GM12878 (cell line): ENCODE measurements around the gene VCL. TPM values are rescaled to one million over a fixed set of nuclear protein-coding genes. Genes with fewer than 3 reads are reported as not detected.

Experiments
- ATAC-seq: fragments of 200-7000 bp; cut with Tn5 transposase; 3 replicates; pipeline ENCODE4 v1.9.1; 2020; ENCODE audit warnings: mild to moderate bottlenecking, moderate library complexity
- BruUV-seq: library from RNA; stranded (reverse); fragments of 400-500 nt; replicated peaks from 2 replicates; lab custom pipeline; 2021; lab: Mats Ljungman, UMichigan
- CTCF ChIA-PET: fragments of 300-600 bp; sonication (Branson Sonifier 250); formaldehyde crosslinking; extraction: SDS; loops from one replicate; lab custom pipeline; 2021; ENCODE audit warnings: inconsistent platforms; lab: Yijun Ruan, JAX
- POLR2A ChIA-PET: fragments of 350-600 bp; formaldehyde crosslinking; extraction: SDS; loops from one replicate; lab custom pipeline; 2021; ENCODE audit warnings: inconsistent platforms; lab: Charles Lee
- RAD21 ChIA-PET: fragments of 300-600 bp; sonication (Branson Sonifier 250); formaldehyde crosslinking; loops from one replicate; lab custom pipeline; 2023; ENCODE audit warnings: antibody characterized with exemption; ENCODE audit not compliant: unreplicated experiment; lab: Charles Lee
- SMC1A ChIA-PET: fragments of 300-600 bp; sonication (Branson Sonifier 250); formaldehyde crosslinking; loops from one replicate; lab custom pipeline; 2023; ENCODE audit not compliant: unreplicated experiment, uncharacterized antibody; lab: Charles Lee
- DNase-seq: peaks from one replicate; pipeline ENCODE4 v3.0.0-alpha.2; 2011; ENCODE audit warnings: low read depth, low spot score
- FAIRE-seq: peaks from 3 replicates; lab custom pipeline; 2011; peaks lifted over from hg19 to GRCh38; lab: Jason Lieb, UNC
- H2AFZ ChIP-seq: 2 replicates; pipeline ENCODE4 v1.6.0; 2011; ENCODE audit warnings: low read depth, low read length, control low read depth; ENCODE audit not compliant: control insufficient read depth
- H3K27ac ChIP-seq: 2 replicates; pipeline ENCODE4 v1.5.1; 2011; ENCODE audit warnings: control low read depth; ENCODE audit not compliant: control insufficient read depth, insufficient read depth
- H3K27me3 ChIP-seq, 2 experiments: replicated peaks in 1 of 2; 2 replicates each; pipeline versions ENCODE4 v1.6.0 to v1.6.1; 2011; ENCODE audit warnings: low read length in 1 of 2; ENCODE audit not compliant: control insufficient read depth in 2 of 2, insufficient read depth in 2 of 2
- H3K36me3 ChIP-seq, 2 experiments: 2 replicates each; pipeline ENCODE4 v1.5.1; 2011; ENCODE audit warnings: low read length in 1 of 2; ENCODE audit not compliant: control insufficient read depth in 2 of 2, insufficient read depth in 2 of 2
- H3K4me1 ChIP-seq: 2 replicates; pipeline ENCODE4 v1.6.1; 2011; ENCODE audit warnings: mild to moderate bottlenecking, low read length, moderate library complexity, mixed read lengths; ENCODE audit not compliant: control insufficient read depth, insufficient read depth
- H3K4me2 ChIP-seq: 2 replicates; pipeline ENCODE4 v1.6.0; 2011; ENCODE audit warnings: control low read depth; ENCODE audit not compliant: control insufficient read depth, insufficient read depth
- H3K4me3 ChIP-seq: fragments of 200-600 bp; sonication (generic); 2 replicates; pipeline ENCODE4 v1.5.1; 2016
- H3K79me2 ChIP-seq: 2 replicates; pipeline ENCODE4 v1.6.0; 2011; ENCODE audit warnings: low read length; ENCODE audit not compliant: control insufficient read depth, insufficient read depth
- H3K9ac ChIP-seq: 2 replicates; pipeline ENCODE4 v1.8.0; 2011; ENCODE audit warnings: low read length, control low read depth, mixed read lengths; ENCODE audit not compliant: control insufficient read depth, insufficient read depth
- H3K9me3 ChIP-seq: replicated peaks from 3 replicates; pipeline ENCODE4 v1.5.1; 2011; ENCODE audit warnings: mild to moderate bottlenecking, low read length; ENCODE audit not compliant: control insufficient read depth, insufficient read depth
- H4K20me1 ChIP-seq: 2 replicates; pipeline ENCODE4 v1.6.0; 2011; ENCODE audit not compliant: control insufficient read depth, insufficient read depth
- CEBPB ChIP-seq, 2 experiments: fragments of 150-350 bp in 1 of 2; IDR thresholded peaks; 2 replicates each; pipeline ENCODE4 v1.6.1; 2012 to 2014; ENCODE audit warnings: low read depth in 2 of 2, low read length in 2 of 2, borderline replicate concordance in 1 of 2, inconsistent platforms in 1 of 2
- ESRRA ChIP-seq: IDR thresholded peaks from 2 replicates; pipeline ENCODE4 v1.6.1; 2012; ENCODE audit warnings: mild to moderate bottlenecking, low read length, improper control_type of control experiment
- HDGF ChIP-seq: fragments of 450-650 bp; IDR thresholded peaks from 2 replicates; pipeline ENCODE4 v1.6.1; 2016; ENCODE audit warnings: antibody characterized with exemption
- KDM1A ChIP-seq: fragments of 200-600 bp; sonication (generic); IDR thresholded peaks from 2 replicates; pipeline ENCODE4 v1.6.1; 2016; ENCODE audit warnings: borderline replicate concordance
- MYC ChIP-seq: IDR thresholded peaks from 2 replicates; pipeline ENCODE4 v1.6.1; 2011; ENCODE audit warnings: mild to moderate bottlenecking, low read length, moderate library complexity, inconsistent platforms; ENCODE audit not compliant: insufficient read depth, insufficient replicate concordance, insufficient read length, severe bottlenecking
- SPI1 ChIP-seq: IDR thresholded peaks from 2 replicates; pipeline ENCODE4 v1.6.1; 2011; ENCODE audit warnings: low read depth, mild to moderate bottlenecking, low read length, moderate library complexity, borderline replicate concordance; ENCODE audit not compliant: insufficient read depth
- SRF ChIP-seq, 2 experiments: IDR thresholded peaks; 2 replicates each; pipeline ENCODE4 v1.6.1; 2011; ENCODE audit warnings: low read depth in 2 of 2, low read length in 2 of 2, mild to moderate bottlenecking in 1 of 2, moderate library complexity in 1 of 2
- ZBTB4 ChIP-seq: fragments of 450-650 bp; formaldehyde crosslinking; IDR thresholded peaks from 2 replicates; pipeline ENCODE4 v1.4.0; 2022; ENCODE audit warnings: mild to moderate bottlenecking, moderate library complexity
- WGBS: methylation state at CpG from one replicate; pipeline ENCODE4 v1.1.6; 2016; ENCODE audit warnings: low lambda C conversion rate; ENCODE audit not compliant: insufficient replicate concordance, insufficient coverage; ENCODE audit errors: missing lambda C conversion rate; 5-methylcytosine and 5-hydroxymethylcytosine counted together
- in situ Hi-C: fragments of 300-500 bp; cut with MboI; formaldehyde crosslinking; loops from 9 replicates; pipeline ENCODE4 v1.14.3; 2018; ENCODE audit warnings: mixed read lengths
- intact Hi-C: fragments of 100-400 bp; cut with micrococcal nuclease; formaldehyde crosslinking; loops from one replicate; pipeline ENCODE4 v1.14.2; 2022; ENCODE audit not compliant: unreplicated experiment
- polyA plus RNA-seq, 11 experiments: library from polyadenylated mRNA; depleted of rRNA in 4 of 11; unstranded in 6 of 11; stranded (reverse) in 5 of 11; fragments of >200 nt; fragmentation: Nextera tagmentation in 4 of 11; fragmentation: Illumina TruSeq in 1 of 11; extraction: Ambion mirVana in 4 of 11; extraction: Trizol in 1 of 11; gene quantifications; 1 replicate in 1 of 11; 2 replicates in 10 of 11; pipeline versions ENCODE4 v1.2.1 to v1.2.3, GENCODE V29; 2011 to 2016; ENCODE audit warnings: inconsistent platforms in 2 of 11, missing spikeins in 2 of 11, low read depth in 1 of 11
- total RNA-seq, 4 experiments: library from RNA; depleted of rRNA in 3 of 4; stranded (reverse); fragments of >200 nt in 3 of 4; fragmentation: Illumina TruSeq in 1 of 4; extraction: Trizol in 1 of 4; gene quantifications; 2 replicates each; pipeline versions ENCODE4 v1.2.1 to v1.2.3, GENCODE V29; 2013 to 2021

VCL gene
- total and polyA plus RNA-seq, 10 of the 15 experiments (the other 5 are each of a cell fraction or from before 2014, with no cell fraction given) = 6.7 to 54.6 (median 24.3) TPM

- no peak overlapping the region for H3K9ac ChIP-seq
- POLR2A ChIA-PET = interaction anchor here (0.8 kb wide), 1 partner anchor 1186 kb away, joined by 3 read pairs; no protein-coding TSS in a partner anchor
- H3K79me2 ChIP-seq = no peaks in the 10 kb centered on the region
- H3K9me3 ChIP-seq = peaks cover 2% of the 10 kb centered on the region; the same call in 2 of the 3 replicates
- ATAC-seq = peak; percentile 36; the same call in 2 of the 3 replicates
- in situ Hi-C loops (no loop called here), intact Hi-C loops (no loop called here)
- no peak overlapping the region for H3K4me3 ChIP-seq
- no TSS peak for BruUV-seq
- TF ChIP-seq ZBTB4 (CRISPR knock-in tag) = no peak
- no peak for TF ChIP-seq CEBPB (IDR thresholded peaks at IDR 0.05; ENCODE audit: borderline replicate concordance in 1 of 2, low read depth in 2 of 2, low read length in 2 of 2)
- TF ChIP-seq SRF (IDR thresholded peaks at IDR 0.05; ENCODE audit: low read depth in 2 of 2, low read length in 2 of 2) = no peak
- TF ChIP-seq KDM1A = no peak
- TF ChIP-seq ESRRA = no peak
- TF ChIP-seq SPI1 = peak; percentile 53; the same call in 1 of the 2 replicates
- no peak for TF ChIP-seq HDGF
- TF ChIP-seq MYC = no peak
- H2AFZ ChIP-seq = no peak overlapping the region
- no peak for DNase-seq
- RAD21 ChIA-PET = no interaction called here
- H4K20me1 ChIP-seq = no peaks in the 10 kb centered on the region
- no peaks in the 10 kb centered on the region for H3K36me3 ChIP-seq
- H3K27ac ChIP-seq = no peak overlapping the region
- 31% methylated on average over 4 of the region's 4 CpGs for whole genome bisulfite sequencing
- H3K27me3 ChIP-seq = no peaks in the 10 kb centered on the region
- no peak overlapping the region for H3K4me2 ChIP-seq
- CTCF ChIA-PET = no interaction called here
- SMC1A ChIA-PET = interaction anchor here (0.6 to 2.9 kb wide), 4 partner anchors 11 to 101 kb away, joined by 3 to 7 read pairs (median 3); no protein-coding TSS in a partner anchor
- FAIRE-seq = no peak
- H3K4me1 ChIP-seq = no peaks in the 10 kb centered on the region
Measured at GRCh38 chr10:73979809-73980433, 18.0 kb upstream of the VCL start.
